ENCODE results near the gene BLTP2.
A peak's percentile ranks its signal among the peaks of the same experiment; 100 is the strongest.
"Not testable (repeated sequence)": the region's sequence is repeated elsewhere in the genome, so short reads cannot be mapped to it uniquely, and the experiment has no call there.

Gene BLTP2

DNA sequence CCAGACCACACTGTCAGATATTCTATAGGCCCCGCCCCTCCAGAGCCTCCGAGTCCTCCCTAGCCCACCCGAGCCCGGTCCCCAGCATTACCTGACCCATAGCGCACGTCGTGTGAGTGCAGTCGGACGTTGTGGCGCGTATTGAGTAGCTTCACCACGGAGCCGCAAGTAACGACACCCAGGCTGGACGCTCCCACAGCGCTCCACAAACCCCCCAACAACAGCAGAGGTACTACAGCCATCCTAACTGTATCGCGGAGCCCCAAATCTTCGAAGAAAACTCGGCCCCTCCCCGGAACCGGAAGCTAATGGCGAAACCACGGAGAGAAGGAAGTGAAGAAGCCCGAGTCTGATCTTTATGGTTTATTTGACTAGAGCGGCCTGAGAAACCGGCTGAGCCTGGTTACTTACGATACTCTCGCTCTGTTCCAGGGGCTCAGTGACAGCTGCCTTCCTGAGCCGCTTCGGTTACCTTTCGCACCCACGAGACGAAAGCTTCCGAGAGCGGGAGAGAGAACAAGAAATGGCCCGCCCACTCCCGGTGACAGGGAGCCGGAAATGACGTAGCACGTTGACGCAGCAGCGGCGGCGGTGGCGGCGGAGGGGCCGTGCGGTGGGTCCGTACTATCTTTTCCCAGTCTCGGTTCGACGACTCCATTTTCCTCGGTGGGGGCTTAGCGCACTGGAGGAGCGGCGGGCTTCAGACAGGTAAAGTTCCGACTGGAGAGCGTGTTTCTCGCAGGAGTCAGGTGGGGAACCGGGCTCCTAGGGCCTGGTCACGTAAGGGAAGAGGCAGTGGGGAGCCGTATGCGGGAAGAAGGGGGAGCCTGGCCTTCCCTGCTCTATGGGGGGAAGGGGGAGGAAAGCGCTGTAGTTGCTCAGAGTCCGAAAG is 16.9 kb upstream of the BLTP2 start, which contains the start of the genes SDF2 and SUPT6H:
Gene SDF2, minus strand, starts transcription at position 272 of the 892 bp plus-strand sequence. Its CDS starts 30 bp downstream, at position 242.
Gene SUPT6H, plus strand, starts transcription at position 571 of the 892 bp plus-strand sequence. CDS start 11,197 bp downstream, outside the sequence.
- Mint-ChIP-seq H3K9me3 (no peaks in the 10 kb centered on the region), H3K4me1 (peaks cover 49% of the 10 kb centered on the region), H3K36me3 (peaks cover 41% of the 10 kb centered on the region), H3K4me3 (peak within 1 kb of the TSS; percentile 98), H3K27me3 (no peaks in the 10 kb centered on the region), H3K27ac (peak within 1 kb of the TSS; percentile 99)
- peak; percentile 96 for DNase-seq
- CTCF ChIA-PET = interaction anchor here (0.9 to 2.4 kb wide), 6 partner anchors 8 to 66 kb away, joined by 3 to 21 read pairs (median 4); no protein-coding TSS in a partner anchor

GRCh38 chr17:28659497-28659881 is 14.5 kb upstream of the BLTP2 start:
- H3K36me3 Mint-ChIP-seq = peaks cover 38% of the 10 kb centered on the region
- CTCF ChIA-PET, H3K27ac Mint-ChIP-seq, H3K9me3 Mint-ChIP-seq, H3K27me3 Mint-ChIP-seq, DNase-seq, H3K4me3 Mint-ChIP-seq: not testable (repeated sequence)
- H3K4me1 Mint-ChIP-seq = peaks cover 40% of the 10 kb centered on the region

DNA sequence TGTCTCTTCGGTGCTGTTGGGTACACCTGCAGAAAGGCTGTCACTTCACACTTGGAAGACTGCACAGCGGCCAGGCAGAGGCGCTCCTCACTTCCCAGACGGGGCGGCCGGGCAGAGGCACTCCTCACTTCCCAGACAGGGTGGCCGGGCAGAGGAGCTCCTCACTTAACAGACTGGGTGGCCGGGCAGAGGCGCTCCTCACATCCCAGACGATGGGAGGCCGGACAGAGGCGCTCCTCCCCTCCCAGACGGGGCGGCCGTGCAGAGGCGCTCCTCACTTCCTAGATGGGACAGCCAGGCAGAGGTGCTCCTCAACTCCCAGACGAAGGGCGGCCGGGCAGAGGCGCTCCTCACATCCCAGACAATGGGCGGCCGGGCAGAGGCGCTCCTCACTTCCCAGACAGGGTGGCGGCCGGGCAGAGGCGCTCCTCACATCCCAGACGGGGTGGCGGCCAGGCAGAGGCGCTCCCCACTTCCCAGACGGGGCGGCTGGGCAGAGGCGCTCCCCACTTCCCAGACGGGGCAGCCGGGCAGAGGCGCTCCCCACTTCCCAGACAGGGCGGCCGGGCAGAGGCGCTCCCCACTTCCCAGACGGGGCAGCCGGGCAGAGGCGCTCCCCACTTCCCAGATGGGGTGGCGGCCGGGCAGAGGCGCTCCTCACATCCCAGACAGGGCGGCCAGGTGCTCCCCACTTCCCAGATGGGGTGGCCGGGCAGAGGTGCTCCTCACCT is 14.0 kb upstream of the BLTP2 start:
- CTCF ChIA-PET = not testable (repeated sequence)

GRCh38 chr17:28658342-28658741 is 13.4 kb upstream of the BLTP2 start:
- H3K27me3 Mint-ChIP-seq, H3K4me3 Mint-ChIP-seq, DNase-seq, H3K27ac Mint-ChIP-seq, CTCF ChIA-PET, H3K9me3 Mint-ChIP-seq: not testable (repeated sequence)
- Mint-ChIP-seq H3K36me3 (peaks cover 36% of the 10 kb centered on the region), H3K4me1 (peaks cover 30% of the 10 kb centered on the region)

More for the DNA sequence above, 14.0 kb upstream of the BLTP2 start:
- H3K27me3 Mint-ChIP-seq, H3K4me3 Mint-ChIP-seq, DNase-seq, H3K27ac Mint-ChIP-seq, H3K9me3 Mint-ChIP-seq: not testable (repeated sequence)
- H3K36me3 Mint-ChIP-seq = peaks cover 37% of the 10 kb centered on the region
- peaks cover 36% of the 10 kb centered on the region for H3K4me1 Mint-ChIP-seq

DNA sequence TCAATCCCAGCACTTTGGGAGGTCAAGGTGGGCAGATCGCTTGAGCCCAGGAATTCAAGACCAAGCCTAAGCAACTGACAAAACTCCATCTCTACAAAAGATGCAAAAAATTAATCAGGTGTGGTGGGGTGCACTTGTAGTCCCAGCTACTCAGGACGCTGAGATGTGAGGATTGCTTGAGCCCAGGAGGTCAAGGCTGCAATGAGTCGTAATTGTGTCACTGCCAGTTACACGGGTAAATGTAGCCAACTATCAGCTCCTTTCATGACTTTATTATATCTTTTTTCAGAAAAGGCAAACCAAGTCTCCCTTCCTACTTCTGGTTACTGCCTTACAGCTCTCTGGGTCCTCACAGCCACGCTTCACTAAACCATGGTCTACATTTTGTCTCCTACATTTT is 12.8 kb upstream of the BLTP2 start:
- CTCF ChIA-PET = no interaction called here
- Mint-ChIP-seq H3K27ac (no peak overlapping the region), H3K27me3 (no peaks in the 10 kb centered on the region), H3K9me3 (no peaks in the 10 kb centered on the region), H3K36me3 (peaks cover 39% of the 10 kb centered on the region), H3K4me1 (peaks cover 24% of the 10 kb centered on the region), H3K4me3 (no peak overlapping the region)
- no peak for DNase-seq

GRCh38 chr17:28655160-28655559 is 10.2 kb upstream of the BLTP2 start:
- H3K9me3 Mint-ChIP-seq = no peaks in the 10 kb centered on the region
- peaks cover 8% of the 10 kb centered on the region for H3K4me1 Mint-ChIP-seq
- CTCF ChIA-PET = no interaction called here
- peaks cover 35% of the 10 kb centered on the region for H3K36me3 Mint-ChIP-seq
- no peaks in the 10 kb centered on the region for H3K27me3 Mint-ChIP-seq
- no peak overlapping the region for H3K4me3 Mint-ChIP-seq
- no peak overlapping the region for H3K27ac Mint-ChIP-seq
- no peak for DNase-seq

DNA sequence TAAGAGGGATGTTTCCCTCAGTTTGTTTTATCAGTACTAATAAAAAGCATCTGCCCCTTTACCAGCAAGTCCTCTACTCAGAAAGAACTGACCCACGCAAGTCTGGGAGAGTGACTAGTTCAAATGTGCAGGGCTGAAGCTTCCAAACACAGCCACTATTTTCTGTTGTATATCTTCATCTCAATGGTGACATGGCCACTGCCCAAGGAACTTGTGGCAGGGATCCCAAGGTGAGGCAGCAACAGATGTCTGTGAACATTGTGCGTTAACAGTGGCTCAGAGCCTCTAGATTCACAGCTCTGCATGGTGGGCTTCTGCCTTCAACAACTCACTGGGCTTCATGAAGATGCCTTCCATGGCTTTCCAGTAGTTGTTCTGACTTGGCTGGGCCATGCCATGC is 3.7 kb upstream of the BLTP2 start:
- CTCF ChIA-PET = interaction anchor here (0.7 kb wide), 3 partner anchors 12 to 114 kb away, joined by 3 read pairs; no protein-coding TSS in a partner anchor
- H3K27ac Mint-ChIP-seq = peak overlapping the region; percentile 6
- H3K9me3 Mint-ChIP-seq = no peaks in the 10 kb centered on the region
- peaks cover 28% of the 10 kb centered on the region for H3K36me3 Mint-ChIP-seq
- DNase-seq = no peak
- H3K4me1 Mint-ChIP-seq = peaks cover 24% of the 10 kb centered on the region
- H3K27me3 Mint-ChIP-seq = no peaks in the 10 kb centered on the region
- H3K4me3 Mint-ChIP-seq = no peak overlapping the region

- Mint-ChIP-seq H3K4me3 (peak overlapping the region; percentile 88), H3K9me3 (no peaks in the 10 kb centered on the region), H3K4me1 (peaks cover 36% of the 10 kb centered on the region), H3K36me3 (peaks cover 29% of the 10 kb centered on the region), H3K27me3 (no peaks in the 10 kb centered on the region), H3K27ac (peak overlapping the region; percentile 94)
- no peak for DNase-seq
- CTCF ChIA-PET = interaction anchor here (0.8 to 5.0 kb wide), 8 partner anchors 16 to 103 kb away, joined by 3 to 35 read pairs (median 3); partner anchors contain the start of genes NEK8, SDF2 and SUPT6H
Observed at GRCh38 chr17:28646039-28646754, 1.2 kb upstream of the BLTP2 start.

DNA sequence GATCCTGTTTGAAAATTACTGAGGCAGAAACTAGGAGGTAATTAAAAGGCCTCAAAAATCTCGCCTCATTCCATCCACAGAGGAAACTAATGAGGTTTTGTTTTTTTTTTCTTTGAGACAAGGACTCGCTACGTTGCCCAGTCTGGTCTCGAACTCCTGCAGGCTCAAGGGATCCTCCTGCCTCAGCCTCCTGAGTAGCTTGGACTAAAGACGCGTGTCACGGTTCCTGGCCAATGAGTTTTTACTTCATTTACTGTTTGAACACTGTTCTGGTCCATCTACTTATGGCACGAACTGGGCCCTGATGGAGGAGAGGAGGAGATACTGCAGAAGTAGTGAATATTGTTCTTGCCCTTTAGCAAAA is 600 bp upstream of the BLTP2 start:
- no peak for DNase-seq
- Mint-ChIP-seq H3K36me3 (peaks cover 31% of the 10 kb centered on the region), H3K27me3 (no peaks in the 10 kb centered on the region), H3K9me3 (no peaks in the 10 kb centered on the region), H3K4me3 (peak overlapping the region; percentile 88), H3K4me1 (peaks cover 36% of the 10 kb centered on the region), H3K27ac (peak overlapping the region; percentile 94)
- CTCF ChIA-PET = interaction anchor here (0.8 to 5.0 kb wide), 6 partner anchors 16 to 81 kb away, joined by 3 to 35 read pairs (median 3); partner anchors contain the start of genes PIGS, SDF2 and SUPT6H

DNA sequence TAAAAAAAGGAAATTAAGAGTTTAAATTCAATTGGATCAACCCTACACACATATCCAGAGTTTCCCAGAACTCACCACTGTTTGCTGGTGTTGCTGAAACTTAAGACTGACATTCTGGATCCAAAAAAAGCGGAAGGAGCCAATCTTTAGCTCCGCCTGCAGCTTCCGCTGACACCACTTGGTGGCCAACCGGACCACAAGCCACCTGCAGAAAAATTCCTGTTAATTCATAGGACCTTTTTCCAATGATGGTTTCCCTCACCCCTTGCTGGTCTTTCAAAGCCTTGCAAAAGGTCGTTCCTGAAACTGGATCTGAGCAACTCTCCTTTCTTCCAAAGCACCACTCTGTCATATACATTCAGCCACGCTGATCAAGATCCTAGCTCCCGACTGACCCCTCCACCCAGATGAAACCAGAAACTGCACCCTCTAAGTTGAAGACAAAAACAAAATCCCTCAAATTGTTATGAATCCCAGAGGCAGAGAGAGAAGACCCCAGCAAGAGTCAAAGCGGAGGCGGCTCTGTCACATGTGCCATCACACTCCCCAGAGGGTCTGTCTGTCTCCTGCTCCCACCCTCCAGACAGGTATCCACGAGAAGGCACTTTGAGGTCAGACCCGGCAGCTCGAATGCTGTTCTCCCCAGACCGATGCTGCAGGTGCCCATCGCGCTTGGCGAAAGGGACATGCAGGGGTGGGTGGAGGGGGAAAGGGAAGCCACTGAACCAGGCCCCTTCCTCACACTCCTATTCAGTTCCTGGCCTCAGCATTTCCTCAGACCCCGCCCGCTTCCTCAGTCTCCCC is 773 bp downstream of the BLTP2 start:
- Mint-ChIP-seq H3K9me3 (no peaks in the 10 kb centered on the region), H3K4me3 (peak overlapping the region; percentile 88), H3K4me1 (peaks cover 38% of the 10 kb centered on the region), H3K27ac (peak overlapping the region; percentile 89), H3K36me3 (peaks cover 37% of the 10 kb centered on the region), H3K27me3 (no peaks in the 10 kb centered on the region)
- CTCF ChIA-PET = interaction anchor here (0.6 to 5.0 kb wide), 11 partner anchors 9 to 473 kb away, joined by 3 to 35 read pairs (median 3); partner anchors contain the start of genes PIGS, PROCA1, RPL23A and SDF2
- peak; percentile 52 for DNase-seq

GRCh38 chr17:28641579-28641978 is 3.4 kb downstream of the BLTP2 start:
- H3K27me3 Mint-ChIP-seq = no peaks in the 10 kb centered on the region
- H3K36me3 Mint-ChIP-seq = peaks cover 47% of the 10 kb centered on the region
- CTCF ChIA-PET = interaction anchor here (1.3 kb wide), 1 partner anchor 34 kb away, joined by 3 read pairs; no protein-coding TSS in a partner anchor
- peaks cover 33% of the 10 kb centered on the region for H3K4me1 Mint-ChIP-seq
- no peak for DNase-seq
- no peak overlapping the region for H3K27ac Mint-ChIP-seq
- H3K9me3 Mint-ChIP-seq = no peaks in the 10 kb centered on the region
- H3K4me3 Mint-ChIP-seq = no peak overlapping the region

DNA sequence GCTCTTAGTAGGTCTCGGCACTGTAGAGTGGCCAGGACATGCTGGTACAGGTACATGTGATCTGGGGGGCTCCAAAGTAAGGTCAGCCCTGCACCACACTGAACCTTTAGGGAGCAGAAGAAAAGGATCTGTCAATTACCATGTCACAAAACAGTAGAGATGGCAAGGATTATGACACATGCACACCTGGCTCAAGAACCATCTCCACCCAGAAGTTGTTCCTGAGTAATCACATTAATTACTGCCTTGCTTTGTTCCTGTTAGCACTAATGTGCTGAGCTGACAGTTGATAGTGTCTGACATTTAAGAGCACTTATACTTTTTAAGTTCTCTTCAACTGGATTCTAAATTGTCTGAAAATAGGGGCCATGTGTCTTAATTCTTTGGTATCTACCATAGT is 9.5 kb downstream of the BLTP2 start:
- H3K36me3 Mint-ChIP-seq = peaks cover 71% of the 10 kb centered on the region
- no peak overlapping the region for H3K4me3 Mint-ChIP-seq
- H3K27me3 Mint-ChIP-seq = no peaks in the 10 kb centered on the region
- DNase-seq = no peak
- no peaks in the 10 kb centered on the region for H3K9me3 Mint-ChIP-seq
- CTCF ChIA-PET = interaction anchor here (1.0 to 1.5 kb wide), 4 partner anchors 8 to 46 kb away, joined by 3 read pairs; no protein-coding TSS in a partner anchor
- H3K4me1 Mint-ChIP-seq = peaks cover 9% of the 10 kb centered on the region
- H3K27ac Mint-ChIP-seq = no peak overlapping the region

Data from activated naive CD4-positive, alpha-beta T cell treated with anti-CD3 and anti-CD28 coated beads, Interleukin-2, amount 10 ng/mL, durations not matched to agents 7 days and 5 days (primary cell).